GM10248 (cell line): ENCODE measurements around the gene DNLZ.

Experiments used
- CTCF ChIA-PET: fragments of 300-600 bp; sonication (Branson Sonifier 250); formaldehyde crosslinking; extraction: SDS; loops from one replicate; lab custom pipeline; 2021; ENCODE audit warnings: antibody characterized with exemption; lab: Yijun Ruan, JAX
- POLR2A ChIA-PET: fragments of 350-650 bp; sonication (Branson Sonifier 250); formaldehyde crosslinking; extraction: SDS; loops from one replicate; lab custom pipeline; 2020; ENCODE audit warnings: antibody characterized with exemption; lab: Yijun Ruan, JAX
- DNase-seq: peaks from one replicate; pipeline ENCODE4 v3.0.0; 2012; ENCODE audit errors: extremely low spot score
- TF ChIP-seq, protein P1 (sequence below): IDR thresholded peaks from 2 replicates; pipeline ENCODE4 v1.5.1; 2012; ENCODE audit warnings: mild to moderate bottlenecking, low read depth; ENCODE audit errors: extremely low read depth, missing control alignments, control extremely low read depth

Gene DNLZ

DNA sequence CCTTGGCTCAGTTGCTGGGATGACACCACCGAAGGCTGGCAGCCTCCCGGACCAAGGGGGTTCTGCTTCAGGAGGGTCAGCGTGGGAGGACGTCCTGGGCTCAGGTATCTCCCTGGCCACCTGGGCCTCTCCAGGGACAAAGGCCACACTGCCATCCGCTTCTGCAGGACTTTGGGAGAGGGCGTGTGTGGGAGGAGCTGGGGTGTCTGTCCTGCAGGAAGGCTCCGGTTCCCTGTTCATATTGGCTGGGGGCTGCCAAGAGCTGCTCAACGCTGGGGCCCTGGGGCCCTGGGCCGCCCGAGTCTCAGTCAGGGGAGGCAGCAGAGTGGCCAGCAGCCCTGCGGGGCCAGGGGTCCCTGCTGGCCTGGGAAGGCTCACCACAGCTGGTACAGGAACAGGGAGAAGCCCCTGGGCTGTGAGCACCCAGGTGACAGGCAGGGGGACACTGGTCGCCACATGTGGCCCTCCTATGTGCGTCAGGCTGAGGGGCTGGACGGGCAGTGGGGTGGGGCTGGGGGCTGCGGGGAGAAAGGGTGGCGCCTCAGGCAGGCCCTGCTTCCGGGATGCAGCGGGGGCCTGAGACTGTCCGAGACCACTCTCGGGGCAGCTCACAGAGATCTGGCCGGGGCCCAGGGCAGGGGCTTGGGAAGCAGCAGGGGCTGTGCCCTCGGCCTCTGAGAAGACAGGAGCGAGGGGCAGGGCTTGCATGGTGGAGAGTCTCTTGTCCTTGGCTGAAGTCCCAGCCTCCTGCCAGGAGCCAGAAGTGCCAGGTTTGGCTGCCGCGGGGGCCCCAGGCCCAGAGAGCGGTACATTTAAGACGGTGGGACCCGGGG lies 14.8 kb upstream of the DNLZ start:
- no peak for DNase-seq
- CTCF ChIA-PET = interaction anchor here (1.0 to 1.8 kb wide), 2 partner anchors 9 to 14 kb away, joined by 3 to 4 read pairs; partner anchors contain the start of gene DNLZ
- TF ChIP-seq, protein P1, sequence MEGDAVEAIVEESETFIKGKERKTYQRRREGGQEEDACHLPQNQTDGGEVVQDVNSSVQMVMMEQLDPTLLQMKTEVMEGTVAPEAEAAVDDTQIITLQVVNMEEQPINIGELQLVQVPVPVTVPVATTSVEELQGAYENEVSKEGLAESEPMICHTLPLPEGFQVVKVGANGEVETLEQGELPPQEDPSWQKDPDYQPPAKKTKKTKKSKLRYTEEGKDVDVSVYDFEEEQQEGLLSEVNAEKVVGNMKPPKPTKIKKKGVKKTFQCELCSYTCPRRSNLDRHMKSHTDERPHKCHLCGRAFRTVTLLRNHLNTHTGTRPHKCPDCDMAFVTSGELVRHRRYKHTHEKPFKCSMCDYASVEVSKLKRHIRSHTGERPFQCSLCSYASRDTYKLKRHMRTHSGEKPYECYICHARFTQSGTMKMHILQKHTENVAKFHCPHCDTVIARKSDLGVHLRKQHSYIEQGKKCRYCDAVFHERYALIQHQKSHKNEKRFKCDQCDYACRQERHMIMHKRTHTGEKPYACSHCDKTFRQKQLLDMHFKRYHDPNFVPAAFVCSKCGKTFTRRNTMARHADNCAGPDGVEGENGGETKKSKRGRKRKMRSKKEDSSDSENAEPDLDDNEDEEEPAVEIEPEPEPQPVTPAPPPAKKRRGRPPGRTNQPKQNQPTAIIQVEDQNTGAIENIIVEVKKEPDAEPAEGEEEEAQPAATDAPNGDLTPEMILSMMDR = no peak
- POLR2A ChIA-PET = no interaction called here

DNA sequence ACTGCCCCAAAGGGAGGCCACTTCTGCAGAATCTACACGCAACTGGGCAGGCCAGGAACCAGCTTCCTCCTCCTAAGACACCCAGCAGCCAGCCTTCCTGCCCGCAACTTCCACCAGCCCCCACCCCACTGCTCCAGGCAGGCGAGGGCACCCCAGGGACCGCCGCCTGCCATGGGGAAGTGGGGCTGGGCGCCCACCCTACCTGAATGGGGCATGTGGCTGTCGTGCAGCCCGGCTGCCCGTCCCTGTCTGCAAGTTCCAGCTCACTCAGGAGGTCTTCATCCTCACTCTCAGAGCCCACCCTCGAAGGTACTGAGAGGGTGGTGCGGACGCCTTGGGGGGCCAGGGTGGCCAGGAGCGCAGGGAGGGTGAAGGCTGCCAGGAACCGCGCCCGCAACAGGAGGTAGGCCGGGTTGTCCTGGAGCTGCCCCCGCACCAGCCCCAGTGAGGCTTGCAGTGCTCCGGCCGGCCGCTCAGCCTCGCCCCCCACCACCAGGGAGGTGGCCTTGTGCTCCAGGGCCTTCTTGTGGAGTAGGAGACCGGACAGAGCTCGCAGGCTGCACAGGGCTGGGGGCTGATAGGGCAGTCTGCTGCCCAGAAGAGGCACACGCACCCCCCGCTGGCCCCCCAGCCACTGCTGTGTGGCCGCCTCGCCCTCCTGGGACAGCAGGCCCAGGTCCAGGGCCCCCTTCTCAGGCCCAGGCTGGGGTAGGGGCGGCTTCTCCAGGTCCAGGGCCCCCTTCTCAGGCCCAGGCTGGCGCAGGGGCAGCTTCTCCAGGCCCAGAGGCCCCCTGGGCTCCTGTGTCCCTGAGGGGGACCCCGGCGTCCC lies 14.0 kb upstream of the DNLZ start:
- TF ChIP-seq, protein P1 = no peak
- CTCF ChIA-PET = interaction anchor here (1.8 kb wide), 1 partner anchor 10 kb away, joined by 4 read pairs; no protein-coding TSS in a partner anchor
- no peak for DNase-seq
- POLR2A ChIA-PET = no interaction called here

DNA sequence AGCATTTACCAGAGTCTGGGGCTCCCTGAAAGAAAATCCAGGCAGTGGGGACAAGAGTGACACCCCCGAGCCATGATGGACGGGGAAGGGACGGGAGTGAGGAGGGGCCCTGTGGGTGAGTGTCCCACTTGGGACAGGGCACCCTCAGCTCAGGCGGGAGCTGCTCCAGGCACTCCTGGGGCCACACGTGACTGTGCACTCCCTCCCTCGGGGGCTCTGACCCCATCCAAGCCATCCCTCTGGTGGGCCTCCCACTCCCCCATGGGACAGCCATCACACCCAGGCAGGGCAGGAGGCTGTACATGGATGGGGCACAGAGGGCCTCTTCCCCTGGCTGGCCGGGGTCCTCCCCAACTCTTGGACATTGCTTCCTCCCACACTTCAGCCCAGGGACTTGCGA lies 12.9 kb upstream of the DNLZ start:
- TF ChIP-seq, protein P1 = no peak
- no peak for DNase-seq
- ChIA-PET POLR2A (no interaction called here), CTCF (interaction anchor here (5.4 kb wide), 1 partner anchor 14 kb away, joined by 39 read pairs; the partner anchor contains the start of gene DNLZ)

DNA sequence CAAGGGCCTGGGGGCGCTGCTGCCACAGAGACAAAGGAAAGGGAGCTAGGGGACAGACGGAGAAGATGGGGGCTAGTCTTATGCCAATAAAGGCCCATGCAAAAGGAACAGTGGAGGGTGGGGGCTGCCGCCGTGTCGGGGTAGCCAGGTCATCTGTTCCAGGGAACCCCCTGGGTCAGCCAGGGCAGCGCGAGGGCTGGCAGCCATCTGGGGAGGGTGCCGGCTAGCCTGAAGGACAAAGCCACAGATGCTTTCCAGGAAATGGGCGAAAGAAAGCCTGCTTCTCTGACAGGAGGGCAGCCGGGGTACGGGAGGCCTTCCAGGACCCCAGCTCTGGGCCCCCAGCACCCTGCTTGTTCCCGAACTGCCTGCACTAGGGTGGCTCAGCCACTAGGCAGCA lies 11.6 kb upstream of the DNLZ start:
- no peak for DNase-seq
- ChIA-PET CTCF (interaction anchor here (0.9 to 5.4 kb wide), 2 partner anchors 12 to 36 kb away, joined by 3 to 39 read pairs; partner anchors contain the start of gene DNLZ), POLR2A (no interaction called here)
- TF ChIP-seq, protein P1 = no peak

DNA sequence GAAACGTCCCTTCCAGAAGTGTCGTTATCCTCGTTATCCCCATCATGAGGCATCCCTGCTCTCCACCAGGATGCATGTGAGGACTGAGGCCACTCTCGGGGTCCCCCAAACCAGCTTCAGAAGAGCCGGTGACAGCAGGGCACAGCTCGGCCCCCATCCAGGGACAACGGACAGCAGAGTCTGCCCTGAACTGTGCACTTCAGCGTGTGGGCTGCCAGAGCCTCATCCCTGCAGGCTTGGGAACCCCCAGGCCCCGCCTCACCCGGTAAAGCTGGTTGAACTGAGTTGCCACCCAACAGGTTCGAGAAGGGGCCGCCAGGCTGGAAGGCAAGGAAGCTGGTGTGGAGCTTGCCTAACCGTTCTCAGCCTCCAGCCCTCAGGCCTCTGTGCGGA lies 10.6 kb upstream of the DNLZ start:
- TF ChIP-seq, protein P1 = no peak
- ChIA-PET CTCF (interaction anchor here (0.9 to 5.4 kb wide), 4 partner anchors 11 to 35 kb away, joined by 3 to 39 read pairs (median 3); partner anchors contain the start of gene DNLZ), POLR2A (no interaction called here)
- DNase-seq = no peak

DNA sequence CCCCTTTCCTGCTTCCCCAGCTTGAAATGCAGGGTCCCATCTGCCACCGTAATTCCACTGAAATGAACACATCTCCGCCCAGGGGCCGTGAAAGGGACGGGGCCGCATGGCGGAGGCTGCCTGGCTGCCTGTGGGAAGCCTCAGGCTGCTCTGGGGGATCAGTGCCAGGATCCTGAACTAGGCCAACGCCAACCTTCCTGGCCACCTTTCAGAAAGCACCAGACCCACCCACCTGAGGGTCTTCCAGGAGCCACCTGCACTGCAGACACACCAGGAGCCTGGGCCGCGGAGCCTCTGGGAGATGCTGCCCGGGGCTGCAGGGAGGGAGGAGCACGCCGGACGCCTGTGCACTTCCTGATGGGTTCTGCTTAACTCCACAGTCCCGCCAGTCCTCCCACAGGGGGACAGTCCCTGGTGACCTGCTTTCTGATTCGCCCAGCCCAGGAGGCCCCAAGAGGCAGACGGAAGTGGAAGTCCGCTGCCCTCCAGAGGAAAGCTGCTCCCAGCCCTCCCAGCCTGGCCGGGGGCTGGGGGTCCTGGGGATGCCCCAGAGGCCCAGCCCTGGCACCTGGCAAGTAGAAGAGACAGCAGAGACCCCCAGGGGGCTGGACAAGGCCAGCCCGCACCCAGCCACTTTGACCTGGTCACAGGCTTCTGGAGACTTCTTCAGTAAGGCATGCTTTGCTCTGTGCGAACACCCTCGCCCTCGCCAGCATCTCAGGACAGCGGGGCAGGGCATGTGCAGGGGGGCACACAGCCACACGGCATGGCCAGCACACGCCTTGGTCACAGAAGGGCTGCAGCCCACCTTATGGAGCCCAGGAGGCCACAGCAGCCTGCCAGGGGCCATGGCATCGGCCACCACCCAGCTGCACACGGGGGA lies 10.0 kb upstream of the DNLZ start, which contains the start of gene CARD9:
Gene CARD9, minus strand, starts transcription at position 370 of the 883 bp plus-strand sequence. CDS start 1,591 bp downstream, outside the sequence.
- DNase-seq = peak; percentile 75
- ChIA-PET CTCF (interaction anchor here (1.0 to 5.4 kb wide), 3 partner anchors 11 to 17 kb away, joined by 3 to 39 read pairs (median 3); partner anchors contain the start of gene DNLZ), POLR2A (no interaction called here)
- TF ChIP-seq, protein P1 = no peak
